ENCODE data around the gene CCDC8. TPM values are rescaled to one million over a fixed set of nuclear protein-coding genes. Genes with fewer than 3 reads are reported as not detected.
"Not testable (repeated sequence)": the region's sequence is repeated elsewhere in the genome, so short reads cannot be mapped to it uniquely, and the experiment has no call there.

CCDC8 gene
- total RNA-seq, 2 donors from 2014 or later = 0.40 to 2.5 TPM

GRCh38 chr19:46429999-46430398, 16.6 kb upstream of the CCDC8 start:
- no peak for DNase-seq
- intact Hi-C loops (cut with DNase I, micrococcal nuclease) = no loop called here
- no peak for ATAC-seq

DNA sequence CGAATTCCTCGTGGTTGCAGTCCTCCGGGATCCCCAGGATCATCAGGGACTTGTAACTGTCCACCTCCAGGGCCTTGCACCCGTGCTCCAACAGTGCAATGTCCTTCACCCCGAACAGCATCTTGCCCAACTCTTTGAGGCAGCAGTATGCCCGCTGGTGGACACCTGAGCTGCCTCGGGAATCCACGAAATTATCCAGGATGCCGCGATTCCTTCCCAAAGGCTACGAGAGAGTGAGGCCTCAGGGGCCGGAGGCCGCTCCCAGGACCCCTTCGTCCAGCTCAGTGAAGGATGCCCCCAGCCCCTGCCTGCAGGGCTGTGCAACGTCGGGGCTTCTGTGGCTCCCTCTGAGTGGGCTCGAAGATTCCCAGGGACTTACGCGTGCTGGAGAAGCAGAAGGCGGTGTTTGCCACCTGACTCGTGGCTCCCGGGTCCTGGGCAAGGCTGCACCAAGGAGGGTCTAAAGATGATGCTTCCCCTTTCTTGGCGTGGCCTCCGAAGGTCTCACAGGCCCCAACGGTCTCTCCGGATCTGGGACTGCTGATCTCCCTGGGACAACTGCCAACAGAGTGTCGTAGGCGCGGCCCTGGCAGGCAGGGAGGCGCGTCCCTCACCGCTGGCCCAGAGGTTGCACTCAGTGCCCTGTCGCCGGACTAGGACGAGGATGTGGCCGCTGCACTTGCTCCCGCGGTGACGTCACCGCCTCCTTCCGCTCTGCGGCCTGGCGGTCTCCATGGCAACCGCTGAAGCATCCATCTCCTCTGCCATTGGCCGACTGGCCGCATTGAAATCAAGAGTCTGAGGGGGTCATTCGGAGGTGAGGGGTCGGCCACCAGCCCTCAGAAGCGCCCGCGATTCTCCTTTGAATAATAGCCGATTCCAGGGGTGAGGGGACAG, 15.1 kb upstream of the CCDC8 start, which contains the start of gene PNMA8C:
TSS of gene PNMA8C (minus strand) at position 698 of the 897 bp plus-strand sequence. CDS start at position 121, 577 bp downstream.
- intact Hi-C loops (cut with DNase I, micrococcal nuclease) = no loop called here

DNA sequence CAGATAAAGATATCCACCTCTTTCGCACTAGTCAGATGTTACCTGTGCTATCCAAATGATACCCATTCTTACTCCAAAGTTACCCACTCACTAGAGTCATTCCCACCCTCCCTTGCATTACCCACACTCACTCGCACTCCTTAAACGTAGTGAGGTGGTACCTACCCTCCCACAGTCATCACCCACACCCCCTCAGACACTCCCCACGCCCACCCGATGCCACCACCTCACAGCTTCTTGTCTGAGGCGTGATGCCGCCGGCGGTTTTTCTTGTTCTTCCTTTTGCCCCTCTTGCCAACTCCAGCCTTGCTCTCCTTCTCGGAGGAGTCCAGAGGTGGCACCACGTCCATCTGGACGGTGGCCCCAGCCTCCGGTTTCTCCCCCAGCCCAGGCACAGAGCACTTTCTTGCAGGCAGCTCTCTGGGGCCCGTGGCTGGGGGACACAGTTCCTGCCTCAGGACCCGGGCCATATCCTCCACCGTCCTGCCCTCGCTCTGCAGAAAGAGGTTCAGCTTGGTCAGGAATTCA, 14.2 kb upstream of the CCDC8 start:
- intact Hi-C loops (cut with DNase I, micrococcal nuclease) = no loop called here
- DNase-seq = no peak
- no peak for ATAC-seq

More for the DNA sequence above, 15.1 kb upstream of the CCDC8 start, which contains the start of gene PNMA8C:
- ATAC-seq = peak; percentile 71
- DNase-seq = peak; percentile 49 to 57

GRCh38 chr19:46426506-46427162, 13.3 kb upstream of the CCDC8 start:
- intact Hi-C loops (cut with DNase I, micrococcal nuclease) = no loop called here
- DNase-seq (peak; percentile 46 to 56), ATAC-seq (peak; percentile 45)

GRCh38 chr19:46426035-46426505, 12.7 kb upstream of the CCDC8 start:
- DNase-seq (no peak), ATAC-seq (peak; percentile 80)
- intact Hi-C loops (cut with DNase I, micrococcal nuclease) = no loop called here

GRCh38 chr19:46423188-46423587, 9.8 kb upstream of the CCDC8 start:
- DNase-seq (no peak), ATAC-seq (no peak)
- intact Hi-C loops (cut with DNase I, micrococcal nuclease) = no loop called here

DNA sequence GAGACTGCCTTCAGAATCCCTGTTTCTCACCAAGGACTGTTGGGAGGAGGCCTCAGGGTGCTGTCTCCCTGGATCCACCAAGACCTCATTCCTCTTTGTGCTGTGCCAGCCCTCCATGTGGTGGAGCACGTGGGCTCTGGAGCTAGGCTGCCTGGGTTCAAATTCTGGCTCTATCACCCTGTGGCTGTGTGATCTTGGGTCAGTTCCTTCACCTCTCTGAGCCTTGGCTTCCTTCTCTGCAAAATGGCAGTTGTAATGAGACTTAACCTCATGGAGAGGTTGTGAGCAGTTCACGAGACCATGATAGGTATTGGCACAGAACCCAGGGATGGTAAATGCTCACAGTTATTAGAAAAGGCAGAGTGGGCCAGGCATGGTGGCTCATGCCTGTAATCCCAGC, 9.0 kb upstream of the CCDC8 start:
- no peak for DNase-seq
- no peak for ATAC-seq
- intact Hi-C loops (cut with DNase I, micrococcal nuclease) = no loop called here

DNA sequence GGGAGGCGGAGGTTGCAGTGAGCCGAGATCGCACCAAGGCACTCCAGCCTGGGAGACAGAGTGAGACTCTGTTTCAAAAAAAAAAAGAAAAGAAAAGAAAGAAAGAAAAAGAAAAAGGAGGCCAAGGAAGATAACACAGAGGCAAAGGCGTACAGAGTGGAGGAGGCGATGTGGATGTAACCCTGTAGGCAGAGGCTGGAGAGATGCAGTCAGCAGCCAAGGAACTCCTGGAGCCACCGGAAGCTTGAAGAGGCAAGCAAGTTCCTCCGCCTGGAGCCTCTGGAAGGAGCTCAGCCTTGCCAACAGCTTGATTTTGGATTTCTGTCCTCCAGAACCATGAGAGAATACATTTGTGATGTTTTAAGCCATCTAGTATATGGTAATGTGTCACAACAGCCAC, 6.7 kb upstream of the CCDC8 start:
- DNase-seq = no peak
- ATAC-seq = no peak
- intact Hi-C loops (cut with DNase I, micrococcal nuclease) = no loop called here

- ATAC-seq = peak; percentile 71
- DNase-seq = peak; percentile 71 to 78
- intact Hi-C loops (cut with DNase I, micrococcal nuclease) = not testable (repeated sequence)
Observed at GRCh38 chr19:46415804-46416709, 2.7 kb upstream of the CCDC8 start.

DNA sequence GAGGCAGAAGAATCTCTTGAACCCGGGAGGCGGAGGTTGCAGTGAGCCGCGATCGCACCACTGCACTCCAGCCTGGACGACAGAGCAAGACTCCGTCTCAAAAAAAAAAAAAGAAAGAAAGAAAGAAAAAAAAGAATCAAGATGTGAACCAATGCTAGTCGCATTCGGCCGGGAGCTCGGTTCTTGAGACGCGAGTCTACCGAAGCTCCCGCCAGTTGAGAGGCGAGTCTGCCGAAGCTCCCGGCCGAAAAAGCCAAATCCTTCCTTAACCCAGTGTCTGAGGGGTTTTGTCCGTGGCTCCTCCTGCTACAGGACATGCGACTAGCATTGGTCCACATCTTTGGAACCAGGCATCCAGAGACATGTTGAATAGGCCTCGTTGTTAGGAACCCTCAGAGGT, 1.5 kb upstream of the CCDC8 start:
- DNase-seq; ATAC-seq; intact Hi-C loops (cut with DNase I, micrococcal nuclease): not testable (repeated sequence)

DNA sequence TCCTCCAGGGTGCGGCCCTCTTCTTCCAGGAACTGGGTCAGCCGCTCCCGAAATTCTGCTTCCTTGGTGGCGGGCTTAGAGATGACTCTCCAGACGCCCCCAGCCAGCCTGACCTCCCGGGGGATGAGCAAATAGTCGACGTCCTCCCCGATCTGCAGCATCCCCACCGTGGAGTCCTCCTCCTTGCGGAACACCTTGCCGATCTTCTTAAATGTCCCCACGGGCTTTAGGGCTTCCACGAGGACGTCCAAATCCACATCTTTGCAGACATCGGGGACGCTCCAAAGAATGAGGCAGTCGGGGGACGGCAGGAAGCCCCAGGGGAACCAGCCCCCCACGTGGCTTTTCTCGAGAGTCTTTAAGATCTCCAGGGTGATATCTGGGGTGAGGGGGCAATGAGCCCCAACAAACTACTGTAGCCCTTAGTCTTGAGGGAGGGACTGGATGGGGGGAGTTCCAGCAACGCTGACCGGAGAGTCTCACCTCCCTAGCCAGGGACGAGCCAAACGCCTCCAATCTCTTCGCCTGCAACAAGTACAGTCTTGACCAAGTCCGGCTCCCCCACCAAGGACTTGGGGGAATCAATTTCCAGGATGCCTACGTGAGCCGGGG, 608 bp downstream of the CCDC8 start:
- no peak for DNase-seq
- intact Hi-C loops (cut with DNase I, micrococcal nuclease) = no loop called here
- ATAC-seq = no peak

DNA sequence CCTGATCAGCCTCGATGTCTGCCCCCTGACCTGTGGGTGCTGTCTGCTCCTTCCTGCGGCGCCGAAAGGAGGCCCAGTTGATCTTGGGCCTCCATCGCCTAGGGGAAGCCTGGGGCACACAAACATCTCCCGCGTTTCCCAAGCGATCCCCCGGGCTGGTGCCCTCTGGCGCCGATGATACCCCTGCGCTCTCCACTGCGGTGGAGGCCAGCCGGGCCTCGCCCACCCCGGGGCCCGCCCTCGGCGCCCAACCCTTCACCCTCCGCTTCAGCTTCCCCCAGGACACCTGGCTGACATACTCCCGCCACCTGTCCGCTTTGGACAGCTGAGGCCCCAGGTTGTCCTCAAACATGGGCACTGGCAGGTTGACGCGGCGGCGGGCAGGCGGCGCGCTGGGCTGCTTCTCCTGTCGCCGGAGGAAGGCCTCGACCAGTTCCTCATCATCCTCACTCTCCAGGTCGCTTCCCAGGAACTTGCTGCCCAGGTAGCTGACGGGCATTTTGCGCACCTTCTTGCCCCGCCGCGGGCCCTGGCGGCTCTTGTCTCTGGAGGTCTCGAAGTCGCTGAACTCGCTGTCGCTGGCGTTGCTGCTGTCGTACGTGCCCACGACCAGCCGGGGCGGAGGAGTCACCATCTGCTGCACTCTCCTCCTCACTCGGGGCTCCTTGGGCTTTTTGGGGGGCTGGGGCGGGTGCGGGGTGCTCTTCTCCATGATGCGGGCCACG, 1.3 kb downstream of the CCDC8 start:
- intact Hi-C loops (cut with DNase I, micrococcal nuclease) = no loop called here
- DNase-seq (no peak), ATAC-seq (no peak)

DNA sequence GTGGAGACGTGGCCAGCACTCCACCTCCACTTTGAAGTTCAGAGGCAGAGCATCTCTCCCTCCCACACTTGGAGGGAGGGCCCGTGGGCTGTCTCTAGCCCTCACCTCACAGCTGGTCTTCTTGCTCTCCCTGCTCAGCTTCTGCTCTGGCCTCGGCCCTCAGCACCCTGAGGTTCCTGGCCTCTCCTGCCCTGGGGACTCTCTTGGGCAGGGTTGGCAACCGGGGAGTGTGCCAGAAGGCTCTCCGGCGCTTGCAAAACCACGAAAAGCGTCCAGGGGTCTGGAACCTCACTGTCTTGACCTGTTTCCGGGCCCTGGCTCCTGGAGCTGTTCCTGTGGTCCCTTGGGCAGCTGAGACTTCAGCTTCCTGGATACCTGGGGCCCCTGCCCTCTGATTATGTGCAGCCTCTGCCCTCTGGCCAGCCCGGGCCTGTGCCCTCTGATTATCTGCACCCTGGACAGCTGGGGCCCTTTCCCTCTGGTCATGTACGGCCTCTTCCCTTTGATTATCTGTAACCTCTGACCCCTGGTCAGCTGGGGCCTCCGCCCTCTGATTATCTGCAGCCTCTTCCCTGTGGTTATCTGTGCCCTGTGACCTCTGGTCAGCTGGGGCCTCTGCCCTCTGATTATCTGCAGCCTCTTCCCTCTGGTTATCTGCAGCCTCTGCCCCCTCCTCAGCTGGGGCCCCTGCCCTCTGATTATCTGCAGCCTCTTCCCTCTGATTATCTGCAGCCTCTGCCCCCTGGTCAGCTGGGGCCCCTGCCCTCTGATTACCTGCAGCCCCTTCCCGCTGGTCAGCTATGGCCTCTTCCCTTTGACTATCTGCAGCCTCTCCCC, 2.1 kb downstream of the CCDC8 start:
- ATAC-seq = no peak
- DNase-seq = no peak
- intact Hi-C loops (cut with DNase I, micrococcal nuclease) = no loop called here

DNA sequence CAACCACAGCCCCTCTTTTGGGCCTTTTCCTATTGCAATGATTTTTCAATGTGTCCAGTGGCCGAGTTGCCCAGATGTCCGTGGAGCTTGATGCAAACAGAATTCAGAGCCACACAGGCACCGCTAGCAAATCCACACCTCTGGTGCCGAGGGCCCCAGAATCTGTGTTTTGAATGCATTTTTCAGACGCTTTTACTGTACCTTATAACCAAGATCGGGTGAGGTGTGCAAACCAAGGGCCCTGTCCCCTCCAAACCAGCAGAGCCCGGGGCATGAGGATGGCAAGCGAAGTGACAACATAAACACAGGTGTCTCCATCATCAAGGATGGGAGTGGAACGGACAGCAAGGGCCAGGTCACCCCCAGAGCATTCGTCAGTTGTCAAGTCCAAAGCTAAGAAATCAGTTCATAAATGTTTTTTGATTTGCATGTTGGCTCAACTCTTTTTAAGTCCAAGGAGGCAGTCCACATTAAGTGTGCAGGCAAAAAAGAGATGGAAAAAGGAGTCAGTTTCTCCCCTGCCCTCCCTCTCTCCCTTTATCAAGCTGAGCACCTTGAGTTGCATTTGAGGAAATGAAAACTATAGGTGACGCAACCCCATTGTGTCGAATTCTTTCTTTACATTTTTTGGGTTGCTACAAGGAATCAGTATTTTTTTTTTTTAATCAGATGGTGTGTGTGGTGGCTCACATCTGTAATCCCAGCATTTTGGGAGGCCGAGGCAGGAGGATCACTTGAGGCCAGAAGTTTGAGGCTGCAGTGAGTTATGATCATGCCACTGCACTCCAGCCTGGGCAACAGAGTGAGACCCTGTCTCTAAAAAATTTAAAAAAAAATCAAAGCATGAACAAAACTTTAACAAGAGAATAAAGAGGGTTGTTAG, 2.9 kb downstream of the CCDC8 start:
- intact Hi-C loops (cut with DNase I, micrococcal nuclease) = no loop called here
- no peak for ATAC-seq
- DNase-seq = no peak

DNA sequence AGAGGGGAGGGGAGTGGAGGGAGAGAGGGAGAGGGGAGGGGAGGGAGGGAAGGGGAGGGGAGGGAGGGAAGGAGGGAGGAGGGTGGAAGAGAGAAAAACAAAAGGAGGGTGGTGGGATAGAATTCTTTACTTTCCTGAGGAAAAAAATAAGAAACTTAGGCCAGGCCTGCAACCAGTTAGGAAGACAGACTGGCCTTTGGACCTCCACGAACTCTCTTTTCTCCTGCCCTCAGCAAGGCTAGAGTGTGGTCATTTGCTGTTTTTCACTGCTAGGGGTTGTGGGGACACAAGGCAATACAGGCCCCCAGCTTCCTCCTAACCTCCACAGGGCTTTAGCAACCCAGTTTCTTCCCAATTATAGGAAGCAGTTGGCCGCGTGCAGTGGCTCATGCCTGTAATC, 4.2 kb downstream of the CCDC8 start:
- ATAC-seq = no peak
- DNase-seq = no peak
- intact Hi-C loops (cut with DNase I, micrococcal nuclease) = loop anchor here in 1 of 2 donors (10.0 kb wide), 1 partner anchor 106 kb away; no protein-coding TSS in a partner anchor

GRCh38 chr19:46408664-46409039, 4.7 kb downstream of the CCDC8 start:
- DNase-seq (peak; percentile 47 to 49), ATAC-seq (no peak)
- intact Hi-C loops (cut with DNase I, micrococcal nuclease) = loop anchor here in 1 of 2 donors (10.0 kb wide), 1 partner anchor 106 kb away; no protein-coding TSS in a partner anchor
